ENCODE results near the gene DCST1.

Gene DCST1

GRCh38 chr1:155035936-155036335, 2.3 kb downstream of the DCST1 start:
- no peak for DNase-seq (ENCODE audit: low spot score)

GRCh38 chr1:155037043-155037442, 3.4 kb downstream of the DCST1 start:
- DNase-seq (ENCODE audit: low spot score) = no peak

GRCh38 chr1:155037851-155038441, 4.3 kb downstream of the DCST1 start:
- no peak for DNase-seq (ENCODE audit: low spot score)

GRCh38 chr1:155038602-155039307, 5.1 kb downstream of the DCST1 start:
- no peak for DNase-seq (ENCODE audit: low spot score)

GRCh38 chr1:155039308-155039669, 5.7 kb downstream of the DCST1 start:
- DNase-seq (ENCODE audit: low spot score) = no peak

DNA sequence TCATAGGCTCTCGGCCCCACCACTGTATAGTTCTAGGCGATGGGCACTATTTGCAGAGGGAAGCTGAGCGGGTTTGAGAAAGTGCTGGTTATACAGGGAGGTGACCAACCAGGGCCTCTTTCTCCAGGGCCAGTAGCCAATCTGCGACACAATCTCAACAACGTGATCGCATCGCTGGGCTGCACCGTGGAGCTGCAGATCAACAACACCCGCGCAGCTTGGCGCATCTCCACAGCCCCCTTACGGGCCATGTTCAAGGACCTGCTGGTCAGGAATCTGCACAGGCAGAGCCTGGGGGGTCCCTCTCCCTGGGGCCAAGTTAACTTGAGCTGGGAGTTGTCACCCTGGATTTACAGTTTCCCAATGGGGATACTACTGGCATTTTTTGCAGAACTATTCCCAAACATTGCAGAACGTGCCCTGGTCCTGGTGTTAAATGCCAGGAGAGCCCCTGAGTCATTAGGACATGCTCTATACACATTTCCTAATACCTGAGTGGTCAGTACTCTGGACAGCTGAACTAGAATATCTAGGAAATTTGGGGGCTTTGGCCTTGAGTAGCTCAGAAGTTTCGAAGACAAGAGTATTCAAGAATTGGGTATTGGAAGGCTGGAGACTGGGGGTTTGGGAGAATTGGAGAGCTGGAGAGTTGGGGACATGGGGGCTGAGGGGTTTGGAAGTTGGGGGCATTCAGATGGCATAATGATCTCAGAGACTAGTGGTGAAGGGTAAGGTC, 6.9 kb downstream of the DCST1 start:
- no peak for DNase-seq (ENCODE audit: low spot score)

GRCh38 chr1:155042789-155043188, 9.2 kb downstream of the DCST1 start:
- DNase-seq (ENCODE audit: low spot score) = no peak

- no peak for DNase-seq (ENCODE audit: low spot score)
Measured at GRCh38 chr1:155043301-155043702, 9.7 kb downstream of the DCST1 start.

GRCh38 chr1:155043793-155044192, 10.2 kb downstream of the DCST1 start:
- no peak for DNase-seq (ENCODE audit: low spot score)

GRCh38 chr1:155044365-155044764, 10.7 kb downstream of the DCST1 start:
- DNase-seq (ENCODE audit: low spot score) = no peak

GRCh38 chr1:155044812-155045657, 11.4 kb downstream of the DCST1 start:
- DNase-seq (ENCODE audit: low spot score) = peak; percentile 90

GRCh38 chr1:155048449-155049334, 15.1 kb downstream of the DCST1 start:
- no peak for DNase-seq (ENCODE audit: low spot score)

- no peak for DNase-seq (ENCODE audit: low spot score)
Measured at GRCh38 chr1:155049651-155050559, 16.3 kb downstream of the DCST1 start.

DNA sequence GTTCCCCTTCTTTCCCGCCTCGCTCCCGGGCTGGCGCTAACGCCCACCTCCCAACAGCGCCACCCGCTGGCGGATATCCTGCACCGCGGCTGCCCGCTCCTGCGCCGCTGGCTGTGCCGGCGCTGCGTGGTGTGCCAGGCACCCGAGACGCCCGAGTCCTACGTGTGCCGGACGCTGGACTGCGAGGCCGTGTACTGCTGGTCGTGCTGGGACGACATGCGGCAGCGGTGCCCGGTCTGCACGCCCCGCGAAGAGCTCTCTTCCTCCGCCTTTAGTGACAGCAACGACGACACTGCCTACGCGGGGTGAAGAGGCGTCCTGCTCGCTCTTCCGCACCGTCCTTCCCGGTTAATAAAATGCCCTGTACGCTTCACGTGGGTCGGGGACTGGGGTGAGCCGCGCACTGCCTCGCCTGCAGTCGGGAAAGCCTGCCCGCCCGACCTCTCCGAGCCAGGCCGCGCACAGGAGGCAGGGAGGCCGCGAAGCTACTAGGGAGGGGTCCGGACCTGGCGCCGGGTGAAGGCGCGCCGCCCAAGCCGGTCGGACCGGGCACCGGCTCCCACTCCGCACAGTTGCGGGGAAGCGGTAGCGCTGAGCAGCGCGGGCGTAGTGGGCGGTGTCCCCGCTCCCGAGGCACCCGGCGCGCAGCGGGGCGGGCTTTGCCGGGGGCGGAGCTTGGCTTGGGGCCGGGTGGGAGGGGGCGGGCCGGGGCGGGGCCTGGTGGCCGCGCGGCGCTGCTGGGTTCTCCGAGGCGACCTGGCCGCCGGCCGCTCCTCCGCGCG, 17.1 kb downstream of the DCST1 start, which contains the start of gene ADAM15:
ADAM15 (plus strand) TSS at position 757 of the 782 bp plus-strand sequence. CDS start 71 bp downstream, outside the sequence.
- DNase-seq (ENCODE audit: low spot score) = peak; percentile 82

GRCh38 chr1:155051342-155051776, 17.7 kb downstream of the DCST1 start:
- no peak for DNase-seq (ENCODE audit: low spot score)

- DNase-seq (ENCODE audit: low spot score) = peak; percentile 63
Measured at GRCh38 chr1:155051777-155052398, 18.3 kb downstream of the DCST1 start.

DNA sequence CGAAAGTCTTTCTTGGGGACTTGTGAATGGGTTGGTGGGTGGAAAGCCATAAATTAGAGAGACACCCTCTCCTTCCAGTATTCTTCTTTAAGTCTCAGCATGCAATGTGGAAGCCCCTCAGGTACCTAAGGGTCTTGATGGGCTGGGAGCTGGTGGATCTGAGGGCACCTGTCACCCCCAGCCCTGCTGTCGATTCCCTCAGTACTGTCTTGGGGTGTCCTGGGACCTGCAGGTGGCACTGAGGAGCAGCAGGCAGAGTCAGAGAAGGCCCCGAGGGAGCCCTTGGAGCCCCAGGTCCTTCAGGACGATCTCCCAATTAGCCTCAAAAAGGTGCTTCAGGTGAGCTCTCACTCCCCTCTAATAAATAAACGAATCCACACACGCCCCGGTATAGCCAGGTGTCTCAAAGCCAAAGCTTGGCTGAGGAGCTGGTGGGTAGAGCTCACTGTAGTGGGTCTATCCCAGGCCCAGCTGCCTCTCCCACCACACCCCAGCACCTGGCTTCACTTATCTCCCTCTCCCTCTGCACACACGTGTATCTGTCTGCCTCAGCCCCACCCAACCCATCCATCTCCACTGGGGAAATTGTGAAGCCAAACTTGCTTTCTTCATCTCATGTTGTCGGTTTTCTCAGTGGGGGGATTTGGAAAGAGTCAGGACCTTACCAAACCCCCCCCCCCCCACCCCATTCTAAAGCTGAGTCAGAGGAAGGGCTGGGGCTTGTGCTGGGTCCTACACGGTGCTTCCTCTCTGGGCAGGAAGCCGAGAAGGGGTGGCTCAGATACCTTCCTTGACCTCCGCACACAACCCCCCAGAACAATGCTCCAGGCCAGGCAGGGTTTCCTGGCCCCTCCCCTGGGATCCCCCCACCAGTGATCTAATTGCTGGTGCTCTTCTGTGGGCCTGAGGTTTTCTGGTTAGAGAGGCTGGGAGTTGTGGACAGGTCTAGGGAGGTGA, 19.1 kb downstream of the DCST1 start:
- DNase-seq (ENCODE audit: low spot score) = no peak

Measured in Ammon's horn (tissue), 1 donor.